B cell (primary cell): ENCODE data around the gene CDK10.
"Not testable (repeated sequence)": the region's sequence is repeated elsewhere in the genome, so short reads cannot be mapped to it uniquely, and the experiment has no call there.

Experiments
- EZH2 ChIP-seq: IDR thresholded peaks from 2 replicates; pipeline ENCODE4 v1.6.1; 2012; ENCODE audit warnings: borderline replicate concordance, low read depth, mild to moderate bottlenecking, moderate library complexity, low read length; ENCODE audit not compliant: insufficient read depth, poor library complexity, severe bottlenecking
- TF ChIP-seq, protein P1 (sequence below): fragments of 200-600 bp; IDR thresholded peaks from one replicate; pipeline ENCODE4 v1.8.0; 2022; ENCODE audit warnings: antibody characterized with exemption, mild to moderate bottlenecking

DNA sequence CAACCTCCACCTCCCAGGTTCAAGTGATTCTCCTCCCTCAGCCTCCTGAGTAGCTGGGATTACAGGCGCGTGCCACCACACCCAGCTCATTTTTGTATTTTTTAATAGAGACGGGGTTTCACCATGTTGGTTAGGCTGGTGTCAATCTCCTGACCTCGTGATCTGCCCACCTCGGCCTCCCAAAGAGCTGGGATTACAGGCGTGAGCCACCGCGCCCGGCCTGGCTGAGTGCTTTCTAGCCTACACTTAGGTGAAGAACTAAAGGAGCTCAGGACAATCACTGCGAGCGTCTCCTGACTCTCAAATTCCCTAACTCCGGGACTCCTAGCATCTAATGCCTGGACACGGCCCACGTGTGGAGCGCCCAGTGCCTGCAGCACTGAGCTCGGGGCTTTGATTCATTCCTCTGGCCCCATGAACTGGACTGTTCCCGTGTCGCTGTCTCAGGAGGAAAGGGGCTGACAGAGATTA, 13.2 kb downstream of the CDK10 start:
- TF ChIP-seq, protein P1, sequence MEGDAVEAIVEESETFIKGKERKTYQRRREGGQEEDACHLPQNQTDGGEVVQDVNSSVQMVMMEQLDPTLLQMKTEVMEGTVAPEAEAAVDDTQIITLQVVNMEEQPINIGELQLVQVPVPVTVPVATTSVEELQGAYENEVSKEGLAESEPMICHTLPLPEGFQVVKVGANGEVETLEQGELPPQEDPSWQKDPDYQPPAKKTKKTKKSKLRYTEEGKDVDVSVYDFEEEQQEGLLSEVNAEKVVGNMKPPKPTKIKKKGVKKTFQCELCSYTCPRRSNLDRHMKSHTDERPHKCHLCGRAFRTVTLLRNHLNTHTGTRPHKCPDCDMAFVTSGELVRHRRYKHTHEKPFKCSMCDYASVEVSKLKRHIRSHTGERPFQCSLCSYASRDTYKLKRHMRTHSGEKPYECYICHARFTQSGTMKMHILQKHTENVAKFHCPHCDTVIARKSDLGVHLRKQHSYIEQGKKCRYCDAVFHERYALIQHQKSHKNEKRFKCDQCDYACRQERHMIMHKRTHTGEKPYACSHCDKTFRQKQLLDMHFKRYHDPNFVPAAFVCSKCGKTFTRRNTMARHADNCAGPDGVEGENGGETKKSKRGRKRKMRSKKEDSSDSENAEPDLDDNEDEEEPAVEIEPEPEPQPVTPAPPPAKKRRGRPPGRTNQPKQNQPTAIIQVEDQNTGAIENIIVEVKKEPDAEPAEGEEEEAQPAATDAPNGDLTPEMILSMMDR = not testable (repeated sequence)
- not testable (repeated sequence) for TF ChIP-seq EZH2
